ENCODE results near the gene CDK5RAP1.

CDK5RAP1 gene

GRCh38 chr20:33408313-33408712 is 7.0 kb upstream of the CDK5RAP1 start:
- Histone ChIP-seq H3K79me2 (ENCODE audit: insufficient read depth, low read length) (no peaks in the 10 kb centered on the region), H4K20me1 (ENCODE audit: insufficient read depth, low read length, poor library complexity, severe bottlenecking) (no peaks in the 10 kb centered on the region), H3K4me1 (ENCODE audit: insufficient read depth, low read length, poor library complexity, severe bottlenecking) (no peaks in the 10 kb centered on the region), H3K9me3 (ENCODE audit: insufficient read depth, low read depth, low read length) (no peaks in the 10 kb centered on the region), H3K9ac (ENCODE audit: low read depth, low read length, poor library complexity, severe bottlenecking) (no peak overlapping the region), H3K36me3 (ENCODE audit: insufficient read depth, low read length) (no peaks in the 10 kb centered on the region), H3F3A (ENCODE audit: low read depth) (no peaks in the 10 kb centered on the region), H3K4me2 (ENCODE audit: low read depth, low read length, poor library complexity, severe bottlenecking) (no peak overlapping the region), H3K27me3 (ENCODE audit: insufficient read depth, low read length, poor library complexity, severe bottlenecking) (no peaks in the 10 kb centered on the region), H2AFZ (ENCODE audit: low read length) (no peak overlapping the region), H3K4me3 (ENCODE audit: low read length, poor library complexity, severe bottlenecking) (no peak overlapping the region), H3K9me2 (replicated peaks; ENCODE audit: low read depth, low read length) (no peaks in the 10 kb centered on the region)
- TF ChIP-seq EZH2phosphoT487 (IDR thresholded peaks at IDR 0.05; ENCODE audit: borderline replicate concordance) (no peak), CTCF (conservative IDR thresholded peaks at IDR 0.05; ENCODE audit: low read length) (no peak)

GRCh38 chr20:33407796-33408195 is 6.5 kb upstream of the CDK5RAP1 start:
- Histone ChIP-seq H3K4me2 (ENCODE audit: low read depth, low read length, poor library complexity, severe bottlenecking) (no peak overlapping the region), H3K9ac (ENCODE audit: low read depth, low read length, poor library complexity, severe bottlenecking) (no peak overlapping the region), H3K27me3 (ENCODE audit: insufficient read depth, low read length, poor library complexity, severe bottlenecking) (no peaks in the 10 kb centered on the region), H4K20me1 (ENCODE audit: insufficient read depth, low read length, poor library complexity, severe bottlenecking) (no peaks in the 10 kb centered on the region), H3K4me3 (ENCODE audit: low read length, poor library complexity, severe bottlenecking) (no peak overlapping the region), H3K79me2 (ENCODE audit: insufficient read depth, low read length) (no peaks in the 10 kb centered on the region), H3F3A (ENCODE audit: low read depth) (no peaks in the 10 kb centered on the region), H3K9me2 (replicated peaks; ENCODE audit: low read depth, low read length) (no peaks in the 10 kb centered on the region), H3K9me3 (ENCODE audit: insufficient read depth, low read depth, low read length) (no peaks in the 10 kb centered on the region), H3K36me3 (ENCODE audit: insufficient read depth, low read length) (no peaks in the 10 kb centered on the region), H2AFZ (ENCODE audit: low read length) (no peak overlapping the region), H3K4me1 (ENCODE audit: insufficient read depth, low read length, poor library complexity, severe bottlenecking) (no peaks in the 10 kb centered on the region)
- no peak for TF ChIP-seq CTCF (conservative IDR thresholded peaks at IDR 0.05; ENCODE audit: low read length)
- no peak for TF ChIP-seq EZH2phosphoT487 (IDR thresholded peaks at IDR 0.05; ENCODE audit: borderline replicate concordance)

- Histone ChIP-seq H3K9me2 (replicated peaks; ENCODE audit: low read depth, low read length) (no peaks in the 10 kb centered on the region), H3K9me3 (ENCODE audit: insufficient read depth, low read depth, low read length) (no peaks in the 10 kb centered on the region), H3F3A (ENCODE audit: low read depth) (no peaks in the 10 kb centered on the region), H3K4me1 (ENCODE audit: insufficient read depth, low read length, poor library complexity, severe bottlenecking) (peaks cover 2% of the 10 kb centered on the region), H3K27me3 (ENCODE audit: insufficient read depth, low read length, poor library complexity, severe bottlenecking) (no peaks in the 10 kb centered on the region), H2AFZ (ENCODE audit: low read length) (no peak overlapping the region), H3K4me3 (ENCODE audit: low read length, poor library complexity, severe bottlenecking) (no peak overlapping the region), H3K36me3 (ENCODE audit: insufficient read depth, low read length) (no peaks in the 10 kb centered on the region), H3K79me2 (ENCODE audit: insufficient read depth, low read length) (peaks cover 2% of the 10 kb centered on the region; the same call in 1 of the 2 replicates), H3K4me2 (ENCODE audit: low read depth, low read length, poor library complexity, severe bottlenecking) (no peak overlapping the region), H3K9ac (ENCODE audit: low read depth, low read length, poor library complexity, severe bottlenecking) (no peak overlapping the region), H4K20me1 (ENCODE audit: insufficient read depth, low read length, poor library complexity, severe bottlenecking) (no peaks in the 10 kb centered on the region)
- TF ChIP-seq EZH2phosphoT487 (IDR thresholded peaks at IDR 0.05; ENCODE audit: borderline replicate concordance) (no peak), CTCF (conservative IDR thresholded peaks at IDR 0.05; ENCODE audit: low read length) (no peak)
Observed at GRCh38 chr20:33407251-33407650, 5.9 kb upstream of the CDK5RAP1 start.

Data from Loucy (cell line).